IPS DF 4.7 (cell line): ENCODE results near the gene ATP2A3.

Experiments used
- DNase-seq: peaks from one replicate; pipeline ENCODE4 v3.0.0-alpha.2; 2013; ENCODE audit warnings: low spot score; ENCODE audit errors: extremely low read depth

ATP2A3 gene

GRCh38 chr17:3913531-3914311 is 50.5 kb downstream of the ATP2A3 start:
- no peak for DNase-seq

- DNase-seq, result no peak
These were observed 51.4 kb downstream of the ATP2A3 start for GRCh38 chr17:3912827-3913226.

DNA sequence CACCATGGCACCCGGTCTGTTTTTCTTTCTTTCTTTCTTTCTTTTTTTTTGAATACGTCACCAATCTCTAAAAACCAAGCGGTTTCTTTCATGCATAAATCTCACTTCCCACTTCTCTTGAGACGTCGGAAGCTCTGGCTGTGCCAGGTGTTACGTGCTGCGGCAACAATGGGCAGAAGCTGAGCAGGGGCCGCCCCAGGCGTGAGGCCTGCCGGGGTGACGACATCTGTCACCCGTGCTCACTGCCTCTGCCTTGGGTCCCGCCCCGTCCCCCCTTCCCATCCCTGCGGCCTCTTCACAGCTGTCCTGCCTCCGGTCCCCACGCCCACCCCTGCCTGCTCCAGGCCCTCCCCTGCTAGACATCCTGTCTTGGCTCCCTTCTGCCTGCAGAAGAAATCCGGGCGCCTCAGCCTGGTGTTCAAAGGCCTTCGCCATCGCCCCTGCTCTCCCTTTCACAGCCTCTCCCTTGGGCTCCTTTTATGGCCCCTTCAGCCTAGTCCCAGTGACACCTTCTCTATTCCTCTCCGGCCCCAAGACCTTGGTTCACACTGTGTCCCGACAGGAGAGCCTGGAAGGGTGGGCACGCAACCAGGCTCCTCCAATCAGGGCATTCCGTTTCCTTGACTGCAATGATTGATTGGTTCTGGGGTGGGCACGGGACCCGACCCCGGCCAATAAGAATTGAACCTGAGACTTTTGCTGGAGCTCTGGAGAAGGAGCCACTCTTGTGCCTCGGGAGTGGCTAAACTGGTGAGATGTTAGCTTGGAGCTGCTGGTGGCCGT is 52.8 kb downstream of the ATP2A3 start:
- no peak for DNase-seq

- no peak for DNase-seq
These were observed 53.6 kb downstream of the ATP2A3 start for GRCh38 chr17:3910420-3911270.

DNA sequence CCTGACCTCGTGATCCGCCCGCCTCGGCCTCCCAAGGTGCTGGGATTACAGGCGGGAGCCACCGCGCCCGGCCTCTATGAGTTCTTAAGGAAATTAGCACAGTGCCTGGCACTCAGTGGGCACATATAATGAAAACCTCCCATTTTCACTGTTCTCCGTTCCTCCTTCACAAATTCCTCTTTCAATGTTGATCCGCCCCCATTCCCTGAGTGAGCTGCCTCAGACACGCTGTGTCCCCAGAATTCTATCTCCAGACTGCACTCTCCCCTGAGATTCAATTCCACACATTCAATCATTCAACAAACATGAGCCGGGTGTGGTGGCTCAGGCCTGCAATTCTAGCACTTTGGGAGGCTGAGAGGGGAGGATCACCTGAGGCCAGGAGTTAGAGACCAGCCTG is 55.0 kb downstream of the ATP2A3 start:
- no peak for DNase-seq

GRCh38 chr17:3907483-3908216 is 56.6 kb downstream of the ATP2A3 start:
- no peak for DNase-seq

DNA sequence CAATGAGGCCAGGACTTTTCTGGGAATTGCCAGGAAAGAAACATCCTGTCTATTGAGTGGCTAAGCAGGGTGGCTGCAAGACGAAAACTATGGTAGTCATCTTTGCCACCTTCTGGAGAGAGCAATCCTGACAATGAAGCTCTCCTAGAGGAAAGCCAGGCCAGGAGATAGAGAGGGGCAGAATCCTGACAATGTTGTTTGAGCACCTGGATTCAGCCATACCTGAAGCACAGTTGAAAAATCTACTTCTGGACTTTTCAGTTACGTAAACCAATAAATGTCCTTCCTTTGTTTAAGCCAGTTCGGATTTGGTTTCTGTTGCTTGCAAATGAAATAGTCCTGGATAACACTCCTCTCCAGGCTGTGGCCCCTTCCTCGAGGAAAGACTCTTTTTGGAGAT is 57.4 kb downstream of the ATP2A3 start:
- no peak for DNase-seq

DNA sequence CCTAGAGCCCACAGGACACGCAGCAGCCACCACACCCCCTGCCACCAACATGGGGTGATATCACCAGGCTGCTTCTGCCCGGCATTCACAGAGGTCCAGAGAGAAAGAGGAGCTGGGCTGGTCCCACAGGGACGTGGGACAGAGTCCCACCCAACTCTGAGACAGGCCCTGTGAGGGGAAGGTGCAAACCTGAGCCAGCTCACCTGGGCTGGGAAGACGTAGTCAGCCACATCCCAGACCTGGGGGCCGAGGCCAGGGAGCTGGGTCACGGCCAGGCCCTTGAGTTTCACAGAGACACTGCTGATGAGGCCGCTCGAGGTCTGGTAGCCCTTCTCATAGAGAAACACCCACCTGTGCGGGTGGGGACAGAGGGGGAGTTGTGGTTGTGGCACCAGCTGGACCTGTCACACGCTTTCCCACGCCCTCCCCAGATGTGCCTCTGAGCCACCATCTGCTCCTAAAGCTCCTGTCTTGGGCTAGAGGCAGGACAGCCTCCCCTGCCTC is 59.2 kb downstream of the ATP2A3 start:
- no peak for DNase-seq

GRCh38 chr17:3904501-3904900 is 59.7 kb downstream of the ATP2A3 start:
- DNase-seq, result no peak

- DNase-seq, result no peak
These were observed 60.4 kb downstream of the ATP2A3 start for GRCh38 chr17:3903881-3904290.

GRCh38 chr17:3903051-3903825 is 61.0 kb downstream of the ATP2A3 start:
- no peak for DNase-seq

DNA sequence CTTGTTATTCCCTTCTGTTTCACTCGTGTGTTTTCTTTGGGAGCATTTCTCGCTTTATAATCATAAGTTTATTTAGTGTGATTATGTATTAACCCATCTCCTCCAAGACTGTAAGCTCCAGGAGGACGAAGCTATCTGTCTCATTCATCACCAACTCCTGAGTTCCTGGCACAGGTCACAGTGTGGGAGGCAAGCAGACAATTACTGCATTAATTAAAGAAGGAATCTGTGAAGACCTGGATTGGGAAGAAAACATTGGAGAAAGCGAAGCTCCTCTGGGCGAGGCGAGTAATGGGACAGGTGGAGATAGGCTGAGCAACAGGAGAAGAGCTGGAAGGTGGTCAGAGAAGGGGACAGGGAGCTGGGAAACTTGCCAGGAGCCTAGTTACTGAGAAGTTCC is 63.6 kb downstream of the ATP2A3 start:
- no peak for DNase-seq

DNA sequence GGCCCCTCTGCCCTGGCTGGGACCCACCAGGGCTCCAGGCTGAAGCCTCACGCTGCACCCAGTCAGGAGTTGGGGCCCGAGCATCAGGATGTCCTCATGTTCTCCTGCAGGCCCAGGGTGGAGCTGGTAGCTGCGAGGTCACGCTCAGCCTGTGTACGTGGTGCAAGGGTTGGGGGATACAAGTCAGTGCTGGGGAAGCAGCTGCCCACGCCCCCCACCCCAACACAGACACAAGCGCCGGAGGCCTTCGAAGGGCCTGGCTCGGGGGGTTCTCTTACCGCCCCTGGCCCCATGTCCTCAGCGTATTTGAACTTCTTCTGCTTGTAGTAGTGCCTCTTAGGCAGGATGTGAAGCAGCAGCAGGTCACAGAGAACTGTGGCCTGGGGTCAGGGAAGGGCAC is 66.5 kb downstream of the ATP2A3 start:
- no peak for DNase-seq

GRCh38 chr17:3896968-3897235 is 67.3 kb downstream of the ATP2A3 start:
- DNase-seq, result no peak

GRCh38 chr17:3896108-3896967 is 67.9 kb downstream of the ATP2A3 start:
- DNase-seq, result no peak

DNA sequence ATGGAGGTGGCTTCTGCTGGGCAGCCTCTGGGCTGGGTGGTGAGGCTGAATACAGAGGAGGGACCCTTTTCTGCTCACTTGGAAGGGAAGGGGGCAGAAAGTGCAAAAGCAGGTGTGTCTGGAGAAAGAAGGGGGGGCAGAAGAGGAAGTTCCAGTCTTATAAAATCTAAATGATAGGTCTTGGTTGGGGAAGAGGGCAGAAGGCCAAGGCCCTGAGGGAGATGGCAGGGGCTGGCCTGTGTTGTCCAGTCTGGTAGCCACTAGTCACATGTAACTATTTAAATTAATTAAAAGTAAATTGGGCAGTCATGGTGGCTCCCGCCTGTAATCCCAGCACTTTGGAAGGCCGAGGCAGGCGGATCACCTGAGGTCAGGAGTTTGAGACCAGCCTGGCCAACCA is 68.9 kb downstream of the ATP2A3 start:
- DNase-seq, result no peak

GRCh38 chr17:3894911-3895343 is 69.3 kb downstream of the ATP2A3 start:
- no peak for DNase-seq

DNA sequence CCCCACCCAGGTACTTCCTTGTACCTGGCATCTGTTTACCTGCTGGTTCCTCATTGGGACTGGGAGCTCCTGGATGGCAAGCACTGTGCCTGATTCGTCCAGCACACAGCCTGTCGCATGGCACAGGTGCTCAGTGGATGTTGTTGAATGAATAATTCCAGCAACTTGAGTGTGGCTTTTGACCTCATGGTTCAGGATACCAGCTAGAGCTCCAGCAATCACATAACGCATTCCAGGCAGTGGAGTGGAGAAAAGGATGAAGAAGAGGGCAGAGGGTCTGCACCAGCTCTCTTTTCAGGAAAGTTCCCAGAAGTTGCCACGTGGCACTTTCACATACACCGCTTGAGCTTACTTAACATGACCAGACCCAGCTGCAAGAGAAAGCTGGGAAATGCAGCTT is 70.0 kb downstream of the ATP2A3 start:
- DNase-seq, result no peak

GRCh38 chr17:3893720-3894116 is 70.5 kb downstream of the ATP2A3 start:
- DNase-seq, result no peak
